GM12878 (cell line): ENCODE results near the gene PARD6A. TPM values are rescaled to one million over a fixed set of nuclear protein-coding genes. Genes with fewer than 3 reads are reported as not detected.

Experiments used
- EED ChIP-seq: sonication (generic); IDR thresholded peaks from 2 replicates; pipeline ENCODE4 v1.6.1; 2016; ENCODE audit warnings: antibody characterized with exemption, low read depth
- JUND ChIP-seq: IDR thresholded peaks from 2 replicates; pipeline ENCODE4 v1.6.1; 2012; ENCODE audit warnings: low read depth, mild to moderate bottlenecking, low read length, improper control_type of control experiment, moderate library complexity
- KDM1A ChIP-seq: fragments of 200-600 bp; sonication (generic); IDR thresholded peaks from 2 replicates; pipeline ENCODE4 v1.6.1; 2016; ENCODE audit warnings: borderline replicate concordance
- MLLT1 ChIP-seq: fragments of 450-650 bp; IDR thresholded peaks from 2 replicates; pipeline ENCODE4 v1.6.1; 2016; ENCODE audit warnings: mild to moderate bottlenecking
- POLR2AphosphoS2 ChIP-seq: IDR thresholded peaks from 2 replicates; pipeline ENCODE4 v1.6.1; 2011; ENCODE audit warnings: low read depth, mild to moderate bottlenecking, low read length, improper control_type of control experiment, moderate library complexity
- RELA ChIP-seq: fragments of 450-650 bp; IDR thresholded peaks from 2 replicates; pipeline ENCODE4 v1.8.0; 2014; ENCODE audit warnings: borderline replicate concordance; ENCODE audit not compliant: partially characterized antibody
- TBL1XR1 ChIP-seq: IDR thresholded peaks from 2 replicates; pipeline ENCODE4 v1.6.1; 2012; ENCODE audit warnings: low read depth, low read length, improper control_type of control experiment
- TCF12 ChIP-seq: IDR thresholded peaks from 2 replicates; pipeline ENCODE4 v1.6.1; 2011; ENCODE audit warnings: low read depth, mild to moderate bottlenecking, low read length
- ZNF274 ChIP-seq: IDR thresholded peaks from one replicate; pipeline ENCODE4 v1.8.0; 2011; ENCODE audit not compliant: insufficient read length, insufficient read depth
- ZNF687 ChIP-seq: fragments of 450-650 bp; IDR thresholded peaks from 2 replicates; pipeline ENCODE4 v1.6.1; 2017; ENCODE audit warnings: mild to moderate bottlenecking, moderate library complexity
- polyA plus RNA-seq, 11 experiments: library from polyadenylated mRNA; depleted of rRNA in 4 of 11; unstranded in 6 of 11; stranded (reverse) in 5 of 11; fragments of >200 nt; fragmentation: Nextera tagmentation in 4 of 11; fragmentation: Illumina TruSeq in 1 of 11; extraction: Ambion mirVana in 4 of 11; extraction: Trizol in 1 of 11; gene quantifications; 1 replicate in 1 of 11; 2 replicates in 10 of 11; pipeline versions ENCODE4 v1.2.1 to v1.2.3, GENCODE V29; 2011 to 2016; ENCODE audit warnings: inconsistent platforms in 2 of 11, missing spikeins in 2 of 11, low read depth in 1 of 11
- total RNA-seq, 4 experiments: library from RNA; depleted of rRNA in 3 of 4; stranded (reverse); fragments of >200 nt in 3 of 4; fragmentation: Illumina TruSeq in 1 of 4; extraction: Trizol in 1 of 4; gene quantifications; 2 replicates each; pipeline versions ENCODE4 v1.2.1 to v1.2.3, GENCODE V29; 2013 to 2021
- TF ChIP-seq, protein P1 (sequence below): IDR thresholded peaks from 2 replicates; pipeline ENCODE4 v1.6.1; 2011; ENCODE audit warnings: borderline replicate concordance, low read depth, mild to moderate bottlenecking, moderate library complexity, low read length; ENCODE audit not compliant: insufficient read depth, poor library complexity, severe bottlenecking

Gene PARD6A
- total and polyA plus RNA-seq, 10 of the 15 experiments (the other 5 are each of a cell fraction or from before 2014, with no cell fraction given) = 0.42 to 10.1 (median 4.4) TPM

DNA sequence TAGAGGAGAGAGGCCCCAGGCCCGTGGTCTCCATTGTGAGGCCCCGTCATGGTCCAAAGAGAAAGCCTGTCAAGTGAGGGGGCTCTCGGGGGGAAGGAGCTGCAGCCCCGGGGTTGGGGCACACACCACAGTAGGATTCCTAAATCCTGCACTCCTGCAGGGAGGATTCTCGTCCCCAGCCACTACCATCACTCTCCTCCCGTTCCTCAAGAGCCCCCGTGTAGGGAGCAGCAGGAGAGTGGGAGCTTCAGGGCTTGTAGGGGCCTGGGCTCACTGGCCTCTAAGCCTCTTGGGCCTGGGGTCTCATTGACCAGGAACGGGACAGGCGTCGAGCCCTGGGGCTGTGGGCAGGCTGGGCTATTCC is 6.7 kb downstream of the PARD6A start (continued):
- TF ChIP-seq ZNF687 = no peak
- TF ChIP-seq RELA = no peak
- TF ChIP-seq, protein P1, sequence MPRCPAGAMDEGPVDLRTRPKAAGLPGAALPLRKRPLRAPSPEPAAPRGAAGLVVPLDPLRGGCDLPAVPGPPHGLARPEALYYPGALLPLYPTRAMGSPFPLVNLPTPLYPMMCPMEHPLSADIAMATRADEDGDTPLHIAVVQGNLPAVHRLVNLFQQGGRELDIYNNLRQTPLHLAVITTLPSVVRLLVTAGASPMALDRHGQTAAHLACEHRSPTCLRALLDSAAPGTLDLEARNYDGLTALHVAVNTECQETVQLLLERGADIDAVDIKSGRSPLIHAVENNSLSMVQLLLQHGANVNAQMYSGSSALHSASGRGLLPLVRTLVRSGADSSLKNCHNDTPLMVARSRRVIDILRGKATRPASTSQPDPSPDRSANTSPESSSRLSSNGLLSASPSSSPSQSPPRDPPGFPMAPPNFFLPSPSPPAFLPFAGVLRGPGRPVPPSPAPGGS = no peak
- TF ChIP-seq TBL1XR1 = no peak
- TF ChIP-seq TCF12 = no peak
- no peak for TF ChIP-seq JUND
- TF ChIP-seq KDM1A = no peak
- TF ChIP-seq MLLT1 = no peak
- no peak for TF ChIP-seq ZNF274
- no peak for TF ChIP-seq POLR2AphosphoS2
- TF ChIP-seq EED = no peak
